PFSK-1 (cell line): ENCODE results near the gene NBR1. TPM values are rescaled to one million over a fixed set of nuclear protein-coding genes. Genes with fewer than 3 reads are reported as not detected.
A peak's percentile ranks its signal among the peaks of the same experiment; 100 is the strongest.

Experiments used
- FOXP2 ChIP-seq: optimal IDR thresholded peaks from 2 replicates; pipeline ENCODE3; 2011; ENCODE audit warnings: borderline replicate concordance, control low read depth, inconsistent platforms; ENCODE audit not compliant: insufficient read depth; ENCODE audit errors: extremely low read length, extremely low read depth
- POLR2AphosphoS5 ChIP-seq: IDR thresholded peaks from 2 replicates; pipeline ENCODE4 v1.6.1; 2012; ENCODE audit warnings: low read depth, mild to moderate bottlenecking, control low read depth, low read length, moderate library complexity
- REST ChIP-seq, 2 experiments: IDR thresholded peaks; 2 replicates each; pipeline versions ENCODE4 v1.6.1 to v1.8.0; 2011 to 2012; ENCODE audit warnings: low read depth in 2 of 2, low read length in 2 of 2, control low read depth in 1 of 2, inconsistent platforms in 1 of 2, mild to moderate bottlenecking in 1 of 2, moderate library complexity in 1 of 2; ENCODE audit not compliant: insufficient read depth in 1 of 2
- SIN3A ChIP-seq: IDR thresholded peaks from 2 replicates; pipeline ENCODE4 v1.6.1; 2012; ENCODE audit warnings: mild to moderate bottlenecking, low read length, moderate library complexity, borderline replicate concordance; ENCODE audit not compliant: insufficient read depth
- TAF1 ChIP-seq: IDR thresholded peaks from 2 replicates; pipeline ENCODE4 v1.6.1; 2012; ENCODE audit warnings: low read length, control low read depth, borderline replicate concordance; ENCODE audit not compliant: insufficient read depth
- polyA plus RNA-seq: library from polyadenylated mRNA; unstranded; fragments of >200 nt; gene quantifications from one replicate; pipeline ENCODE4 v1.2.1, GENCODE V29; 2012; ENCODE audit warnings: low read depth, missing spikeins; ENCODE audit not compliant: insufficient read length

The NBR1 gene, protein sequence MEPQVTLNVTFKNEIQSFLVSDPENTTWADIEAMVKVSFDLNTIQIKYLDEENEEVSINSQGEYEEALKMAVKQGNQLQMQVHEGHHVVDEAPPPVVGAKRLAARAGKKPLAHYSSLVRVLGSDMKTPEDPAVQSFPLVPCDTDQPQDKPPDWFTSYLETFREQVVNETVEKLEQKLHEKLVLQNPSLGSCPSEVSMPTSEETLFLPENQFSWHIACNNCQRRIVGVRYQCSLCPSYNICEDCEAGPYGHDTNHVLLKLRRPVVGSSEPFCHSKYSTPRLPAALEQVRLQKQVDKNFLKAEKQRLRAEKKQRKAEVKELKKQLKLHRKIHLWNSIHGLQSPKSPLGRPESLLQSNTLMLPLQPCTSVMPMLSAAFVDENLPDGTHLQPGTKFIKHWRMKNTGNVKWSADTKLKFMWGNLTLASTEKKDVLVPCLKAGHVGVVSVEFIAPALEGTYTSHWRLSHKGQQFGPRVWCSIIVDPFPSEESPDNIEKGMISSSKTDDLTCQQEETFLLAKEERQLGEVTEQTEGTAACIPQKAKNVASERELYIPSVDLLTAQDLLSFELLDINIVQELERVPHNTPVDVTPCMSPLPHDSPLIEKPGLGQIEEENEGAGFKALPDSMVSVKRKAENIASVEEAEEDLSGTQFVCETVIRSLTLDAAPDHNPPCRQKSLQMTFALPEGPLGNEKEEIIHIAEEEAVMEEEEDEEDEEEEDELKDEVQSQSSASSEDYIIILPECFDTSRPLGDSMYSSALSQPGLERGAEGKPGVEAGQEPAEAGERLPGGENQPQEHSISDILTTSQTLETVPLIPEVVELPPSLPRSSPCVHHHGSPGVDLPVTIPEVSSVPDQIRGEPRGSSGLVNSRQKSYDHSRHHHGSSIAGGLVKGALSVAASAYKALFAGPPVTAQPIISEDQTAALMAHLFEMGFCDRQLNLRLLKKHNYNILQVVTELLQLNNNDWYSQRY
- 23.3 TPM for polyA plus RNA-seq

DNA sequence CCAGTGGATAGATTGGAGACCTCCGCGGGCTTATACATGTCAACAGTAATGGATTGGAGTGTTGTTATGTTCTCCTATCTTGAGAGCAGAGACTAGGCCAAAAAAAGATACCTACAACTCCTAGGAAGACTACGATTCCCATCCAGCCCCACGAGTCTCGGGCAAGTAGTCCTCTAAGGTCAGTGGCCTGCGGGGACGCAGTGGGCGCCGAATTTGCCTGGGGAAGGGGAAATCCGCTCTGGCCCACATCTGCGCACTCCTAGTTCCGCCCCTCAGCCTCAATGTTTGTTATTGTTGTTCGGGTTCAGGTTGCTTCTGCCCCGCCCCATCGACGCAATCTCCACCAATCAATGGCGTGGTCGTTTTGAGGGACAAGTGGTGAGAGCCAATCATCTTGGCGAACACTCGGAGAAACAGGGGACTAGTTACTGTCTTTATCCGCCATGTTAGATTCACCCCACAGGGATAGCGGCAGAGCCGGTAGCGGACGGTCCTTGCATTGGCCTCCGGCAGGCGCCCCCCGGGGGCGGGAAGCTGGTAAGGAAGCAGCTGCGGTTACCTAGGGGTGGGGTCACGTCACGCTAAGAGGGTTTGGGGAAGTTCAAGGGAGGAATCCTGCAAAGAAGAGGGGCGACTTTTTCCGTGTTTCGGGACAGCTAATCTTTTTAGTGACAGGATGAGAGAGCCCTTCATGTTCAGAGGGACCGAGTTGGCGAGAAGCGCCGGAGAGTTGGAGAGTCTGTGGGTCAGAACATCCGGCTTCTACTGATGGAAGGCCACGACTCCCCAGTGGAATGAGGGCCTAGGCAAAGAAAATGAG is at the start of gene NBR1:
Gene NBR1 (plus strand): TSS at position 449 of the 820 bp plus-strand sequence. CDS start 4,586 bp downstream, outside the sequence.
- peak; percentile 79; the same call in 1 of the 2 replicates for TF ChIP-seq SIN3A
- no peak for TF ChIP-seq REST (IDR thresholded peaks at IDR 0.05; ENCODE audit: insufficient read depth in 1 of 2, low read depth in 2 of 2, low read length in 2 of 2)
- 0 out of 2 replicates have a peak, but pooled peaks have one; percentile 40 for TF ChIP-seq TAF1
- peak; percentile 74 for TF ChIP-seq FOXP2
- peak; percentile 57; the same call in 1 of the 2 replicates for TF ChIP-seq POLR2AphosphoS5

DNA sequence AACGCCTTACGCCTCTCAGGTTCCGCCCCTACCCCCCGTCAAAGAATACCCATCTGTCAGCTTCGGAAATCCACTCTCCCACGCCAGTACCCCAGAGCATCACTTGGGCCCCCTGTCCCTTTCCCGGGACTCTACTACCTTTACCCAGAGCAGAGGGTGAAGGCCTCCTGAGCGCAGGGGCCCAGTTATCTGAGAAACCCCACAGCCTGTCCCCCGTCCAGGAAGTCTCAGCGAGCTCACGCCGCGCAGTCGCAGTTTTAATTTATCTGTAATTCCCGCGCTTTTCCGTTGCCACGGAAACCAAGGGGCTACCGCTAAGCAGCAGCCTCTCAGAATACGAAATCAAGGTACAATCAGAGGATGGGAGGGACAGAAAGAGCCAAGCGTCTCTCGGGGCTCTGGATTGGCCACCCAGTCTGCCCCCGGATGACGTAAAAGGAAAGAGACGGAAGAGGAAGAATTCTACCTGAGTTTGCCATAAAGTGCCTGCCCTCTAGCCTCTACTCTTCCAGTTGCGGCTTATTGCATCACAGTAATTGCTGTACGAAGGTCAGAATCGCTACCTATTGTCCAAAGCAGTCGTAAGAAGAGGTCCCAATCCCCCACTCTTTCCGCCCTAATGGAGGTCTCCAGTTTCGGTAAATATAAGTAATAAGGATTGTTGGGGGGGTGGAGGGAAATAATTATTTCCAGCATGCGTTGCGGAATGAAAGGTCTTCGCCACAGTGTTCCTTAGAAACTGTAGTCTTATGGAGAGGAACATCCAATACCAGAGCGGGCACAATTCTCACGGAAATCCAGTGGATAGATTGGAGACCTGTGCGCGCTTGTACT is 45.7 kb upstream of the NBR1 start, which contains the start of gene BRCA1:
Gene BRCA1 (minus strand): TSS at position 232 of the 834 bp plus-strand sequence. CDS start 1,268 bp downstream, outside the sequence.
- TF ChIP-seq POLR2AphosphoS5 (peak; percentile 56; the same call in 1 of the 2 replicates), REST (IDR thresholded peaks at IDR 0.05; ENCODE audit: insufficient read depth in 1 of 2, low read depth in 2 of 2, low read length in 2 of 2) (peak in 1 of 2 experiments; percentile 10; a peak in 1 of 4 replicates), TAF1 (peak; percentile 70; the same call in 1 of the 2 replicates), FOXP2 (no peak), SIN3A (peak; percentile 77)

DNA sequence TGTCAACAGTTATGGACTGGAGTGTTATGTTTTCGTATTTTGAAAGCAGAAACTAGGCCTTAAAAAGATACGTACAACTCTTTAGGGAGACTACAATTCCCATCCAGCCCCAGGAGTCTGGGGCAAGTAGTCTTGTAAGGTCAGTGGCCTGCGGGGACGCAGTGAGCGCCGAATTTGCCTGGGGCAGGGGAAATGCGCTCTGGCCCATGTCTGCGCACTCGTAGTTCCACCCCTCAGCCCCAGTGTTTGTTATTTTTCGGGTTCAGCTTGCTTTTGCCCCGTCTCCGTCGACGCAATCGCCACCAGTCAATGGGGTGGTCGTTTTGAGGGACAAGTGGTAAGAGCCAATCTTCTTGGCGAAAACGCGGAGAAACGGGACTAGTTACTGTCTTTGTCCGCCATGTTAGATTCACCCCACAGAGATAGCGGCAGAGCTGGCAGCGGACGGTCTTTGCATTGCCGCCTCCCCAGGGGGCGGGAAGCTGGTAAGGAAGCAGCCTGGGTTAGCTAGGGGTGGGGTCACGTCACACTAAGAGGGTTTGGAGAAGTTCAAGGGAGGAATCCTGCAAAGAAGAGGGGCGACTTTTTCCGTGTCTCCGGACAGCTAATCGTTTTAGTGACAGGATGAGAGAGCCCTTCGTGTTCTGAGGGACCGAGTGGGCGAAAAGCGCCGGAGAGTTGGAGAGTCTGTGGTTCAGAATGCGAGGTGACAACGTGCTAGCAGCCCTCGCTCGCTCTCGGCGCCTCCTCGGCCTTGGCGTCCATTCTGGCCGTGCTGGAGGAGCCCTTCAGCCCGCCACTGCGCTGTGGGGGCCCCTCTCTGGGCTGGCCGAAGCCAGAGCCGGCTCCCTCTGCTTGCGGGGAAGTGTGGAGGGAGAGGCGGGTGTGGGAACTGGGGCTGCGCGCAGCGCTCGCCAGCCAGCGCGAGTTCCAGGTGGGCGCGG is 44.8 kb upstream of the NBR1 start:
- TF ChIP-seq SIN3A (no peak), REST (IDR thresholded peaks at IDR 0.05; ENCODE audit: insufficient read depth in 1 of 2, low read depth in 2 of 2, low read length in 2 of 2) (no peak), FOXP2 (no peak), TAF1 (no peak), POLR2AphosphoS5 (no peak)
